Mesothelial cell of epicardium (in vitro differentiated cells): ENCODE results near the gene RPE. TPM values are rescaled to one million over a fixed set of nuclear protein-coding genes. Genes with fewer than 3 reads are reported as not detected.

Experiments used
- total RNA-seq: library from RNA; stranded (reverse); gene quantifications from 3 replicates; pipeline ENCODE4 v1.2.1, GENCODE V29; 2021

The RPE gene
- total RNA-seq, 1 donor from 2014 or later, result 47.7 TPM

Other genes with a start within 250 kb of the RPE start
- 0.38 to 0.59 TPM (median 0.55 TPM) in 3 replicates for gene UNC80, start 230.8 kb upstream of the RPE start, total RNA-seq
- gene KANSL1L, start 168.8 kb downstream of the RPE start, total RNA-seq, result 24.4 to 28.0 TPM (median 25.9 TPM) in 3 replicates
- 13.0 to 13.2 TPM (median 13.0 TPM) in 3 replicates for gene ACADL, start 222.8 kb downstream of the RPE start, total RNA-seq